ENCODE measurements around the gene VAT1L.

DNA sequence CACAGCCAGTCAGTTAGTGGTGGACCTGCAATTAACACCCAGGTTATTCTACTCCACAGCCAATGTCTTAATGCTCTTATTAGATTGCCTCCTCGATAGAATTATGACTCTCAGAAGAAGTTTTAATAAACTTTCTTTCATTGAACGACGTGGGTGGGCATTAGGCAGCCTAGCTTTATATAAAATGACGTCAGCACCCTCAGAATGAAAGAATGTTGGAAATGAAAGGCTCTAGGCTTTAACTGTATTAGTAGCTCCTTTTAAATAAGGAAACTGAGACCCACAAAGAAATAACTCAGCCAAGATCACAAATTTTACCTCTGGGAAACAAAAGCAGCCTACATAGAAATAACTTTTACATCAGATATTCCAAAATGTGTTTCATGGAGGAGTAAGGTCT lies 142.7 kb downstream of the VAT1L start:
- TF ChIP-seq POLR2A (IDR thresholded peaks at IDR 0.05; ENCODE audit: low read depth, low read length): no peak
- no peak for TF ChIP-seq TAF1 (IDR thresholded peaks at IDR 0.05; ENCODE audit: low read depth, low read length)
- no peak for TF ChIP-seq POLR2AphosphoS5 (IDR thresholded peaks at IDR 0.05; ENCODE audit: low read depth, low read length)

All from GM12891 (cell line).